GF-D8 (cell line): ENCODE data around the gene CPSF4.
"Not testable (repeated sequence)": the region's sequence is repeated elsewhere in the genome, so short reads cannot be mapped to it uniquely, and the experiment has no call there.

ENCODE experiments used
- DNase-seq: peaks from one replicate; lab custom pipeline; 2025; lab: John Stamatoyannopoulos, UW

CPSF4 gene

GRCh38 chr7:99408379-99409191, 30.2 kb upstream of the CPSF4 start, which contains the start of the genes BUD31 and PDAP1:
BUD31 (plus strand) TSS chr7:99408969; CDS start chr7:99411093, 2,124 bp downstream.
PDAP1 (minus strand) TSS chr7:99408597; CDS start chr7:99408548, 49 bp downstream.
- DNase-seq = peak; percentile 93

DNA sequence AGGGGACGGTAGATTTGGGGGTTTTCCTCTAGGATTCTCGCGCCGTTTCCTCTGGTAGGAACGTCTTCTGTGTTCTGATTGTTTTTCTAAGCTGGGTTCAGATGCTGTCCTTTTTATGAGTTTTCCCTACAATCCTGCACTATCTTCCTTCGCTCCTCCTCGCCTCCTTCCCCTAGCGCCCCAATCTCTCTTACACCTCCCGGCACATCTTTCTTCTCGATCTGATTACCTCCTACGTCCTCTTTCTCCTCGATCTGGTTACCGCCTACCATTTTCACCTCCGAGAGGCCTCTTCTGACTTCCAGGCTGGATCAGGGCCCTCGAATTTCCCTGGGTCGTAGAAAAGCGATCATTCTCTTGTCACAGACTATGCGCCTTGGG, 29.6 kb upstream of the CPSF4 start:
- no peak for DNase-seq

- no peak for DNase-seq
Observed at GRCh38 chr7:99409806-99410205, 28.9 kb upstream of the CPSF4 start.

- DNase-seq = no peak
Observed at GRCh38 chr7:99410635-99411034, 28.1 kb upstream of the CPSF4 start.

GRCh38 chr7:99415513-99416127, 23.1 kb upstream of the CPSF4 start:
- DNase-seq = not testable (repeated sequence)

- DNase-seq = no peak
Observed at GRCh38 chr7:99418260-99418659, 20.5 kb upstream of the CPSF4 start.

DNA sequence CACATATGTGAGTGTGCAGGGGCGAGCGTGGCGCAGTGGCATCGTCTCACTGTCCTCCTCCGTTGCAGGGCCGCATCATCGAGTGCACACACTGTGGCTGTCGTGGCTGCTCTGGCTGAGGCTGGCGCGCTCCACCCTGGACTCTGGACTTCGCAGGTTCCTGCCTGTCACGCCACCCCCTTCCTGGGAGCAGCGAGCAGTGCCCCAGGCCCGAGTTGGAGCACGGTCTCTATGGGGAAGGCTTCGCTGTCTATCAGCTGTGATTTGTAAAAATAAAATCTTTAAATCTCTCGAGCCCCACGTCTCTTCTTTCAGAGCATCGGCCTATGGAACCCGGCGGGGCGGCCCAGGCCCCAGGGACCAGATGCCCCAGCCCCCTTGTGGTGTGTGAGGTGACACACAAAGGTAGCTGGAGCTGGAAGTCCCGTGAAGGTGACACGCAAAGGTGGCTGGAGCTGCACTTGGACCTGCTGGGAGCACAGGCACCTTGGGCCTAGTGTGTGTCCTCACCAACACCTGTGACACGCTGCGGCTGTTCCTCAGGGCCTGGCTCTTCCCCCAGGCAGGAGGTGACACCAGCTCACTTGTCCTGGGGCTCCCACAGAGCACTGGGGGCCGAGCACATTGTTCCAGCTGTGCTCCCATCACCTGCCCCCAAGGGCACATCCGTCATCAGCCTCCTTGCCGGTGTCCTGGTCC, 19.3 kb upstream of the CPSF4 start:
- no peak for DNase-seq

DNA sequence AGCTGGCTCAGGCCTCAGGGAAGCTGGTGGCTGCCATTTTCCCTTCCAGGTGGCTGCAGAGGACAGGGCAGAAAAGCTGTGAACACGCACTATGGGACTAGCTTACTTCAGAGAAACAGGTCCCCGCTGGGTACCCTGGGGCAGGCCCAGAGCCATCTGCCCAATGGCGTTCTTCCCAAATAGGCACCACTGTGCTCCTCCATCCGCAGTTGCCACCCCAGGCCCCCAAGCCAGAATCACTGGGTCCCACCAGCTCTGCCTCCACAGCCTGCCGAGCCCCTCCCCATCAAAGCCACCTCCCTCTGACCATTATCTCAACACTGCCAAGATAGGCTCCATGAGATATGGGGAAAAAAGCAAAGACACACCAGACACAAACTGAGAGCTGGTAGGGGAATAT, 18.5 kb upstream of the CPSF4 start:
- no peak for DNase-seq

DNA sequence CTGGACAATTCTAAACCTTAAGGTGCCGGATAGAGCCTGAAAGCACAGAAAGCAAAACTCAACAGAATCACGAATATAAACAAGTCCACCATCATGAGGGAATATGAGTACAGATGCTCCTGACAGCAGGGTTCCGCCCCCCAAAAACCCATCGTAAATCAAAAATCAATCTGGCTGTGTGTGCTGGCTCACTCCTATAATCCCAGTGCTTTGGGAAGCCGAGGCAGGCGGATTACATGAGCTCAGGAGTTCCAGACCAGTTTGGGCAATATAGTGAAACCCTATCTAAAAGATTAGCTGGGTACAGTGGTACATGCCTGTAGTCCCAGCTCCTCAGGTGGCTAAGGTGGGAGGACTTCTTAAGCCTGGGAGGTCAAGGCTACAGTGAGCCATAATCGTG, 17.8 kb upstream of the CPSF4 start:
- no peak for DNase-seq

- no peak for DNase-seq
Observed at GRCh38 chr7:99422186-99422585, 16.6 kb upstream of the CPSF4 start.

GRCh38 chr7:99422625-99423024, 16.1 kb upstream of the CPSF4 start:
- DNase-seq = no peak

GRCh38 chr7:99424932-99425730, 13.6 kb upstream of the CPSF4 start:
- DNase-seq = no peak

GRCh38 chr7:99428972-99429566, 9.7 kb upstream of the CPSF4 start:
- no peak for DNase-seq

GRCh38 chr7:99429756-99430155, 9.0 kb upstream of the CPSF4 start:
- DNase-seq = no peak

GRCh38 chr7:99431756-99432540, 6.8 kb upstream of the CPSF4 start:
- not testable (repeated sequence) for DNase-seq

GRCh38 chr7:99433158-99433557, 5.6 kb upstream of the CPSF4 start:
- no peak for DNase-seq

GRCh38 chr7:99437946-99438572, 684 bp upstream of the CPSF4 start:
- no peak for DNase-seq

GRCh38 chr7:99440195-99440594, 1.5 kb downstream of the CPSF4 start:
- DNase-seq = no peak

- no peak for DNase-seq
Observed at GRCh38 chr7:99446096-99446495, 7.4 kb downstream of the CPSF4 start.

DNA sequence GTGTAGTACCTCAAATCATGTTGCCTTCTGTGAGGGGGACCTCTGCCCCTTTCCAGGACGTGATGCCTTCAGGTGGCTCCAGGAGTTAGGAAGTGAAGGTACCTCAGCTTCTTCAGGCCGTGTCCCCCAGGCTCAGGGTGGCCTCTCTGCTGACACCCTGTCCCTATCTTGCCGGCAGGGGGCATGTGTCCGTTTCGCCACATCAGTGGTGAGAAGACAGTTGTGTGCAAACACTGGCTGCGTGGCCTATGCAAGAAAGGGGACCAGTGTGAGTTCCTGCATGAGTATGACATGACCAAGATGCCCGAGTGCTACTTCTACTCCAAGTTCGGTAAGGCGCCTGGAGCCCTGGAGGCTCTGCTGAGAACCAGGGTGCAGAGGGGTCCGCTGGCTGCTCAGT, 9.2 kb downstream of the CPSF4 start:
- no peak for DNase-seq
